K562 (cell line): ENCODE results near the gene SNRPA. TPM values are rescaled to one million over a fixed set of nuclear protein-coding genes. Genes with fewer than 3 reads are reported as not detected.

ENCODE experiments used
- ADNP ChIP-seq: fragments of 200-800 bp; sonication (Bioruptor generic); IDR thresholded peaks from 2 replicates; pipeline ENCODE4 v1.6.1; 2016; ENCODE audit warnings: missing genetic modification characterization, missing compliant biosample characterization
- DDX20 ChIP-seq: fragments of 450-650 bp; IDR thresholded peaks from 2 replicates; pipeline ENCODE4 v1.6.1; 2016; ENCODE audit warnings: missing genetic modification characterization, low read depth, mild to moderate bottlenecking, missing compliant biosample characterization, moderate library complexity
- FOXK1 ChIP-seq: sonication (generic); formaldehyde crosslinking; IDR thresholded peaks from 2 replicates; pipeline ENCODE4 v1.8.0; 2022; ENCODE audit warnings: missing genetic modification reagents, mild to moderate bottlenecking, borderline replicate concordance
- GTF2F1 ChIP-seq: IDR thresholded peaks from 2 replicates; pipeline ENCODE4 v1.6.1; 2011; ENCODE audit warnings: low read depth, low read length, improper control_type of control experiment
- HOMEZ ChIP-seq: fragments of 250-450 bp; sonication (Bioruptor Pico); IDR thresholded peaks from 2 replicates; pipeline ENCODE4 v1.4.0; 2020; ENCODE audit warnings: mild to moderate bottlenecking, moderate library complexity
- IRF2 ChIP-seq: sonication (generic); formaldehyde crosslinking; IDR thresholded peaks from 2 replicates; pipeline ENCODE4 v1.8.1; 2022; ENCODE audit warnings: mild to moderate bottlenecking, missing genetic modification reagents
- NFE2L1 ChIP-seq: fragments of 450-650 bp; IDR thresholded peaks from 2 replicates; pipeline ENCODE4 v1.6.1; 2016; ENCODE audit warnings: missing genetic modification characterization, low read depth, mild to moderate bottlenecking, missing compliant biosample characterization, moderate library complexity, borderline replicate concordance
- PHF8 ChIP-seq: fragments of 200-600 bp; sonication (generic); IDR thresholded peaks from 2 replicates; pipeline ENCODE4 v1.6.1; 2012; ENCODE audit warnings: mixed run types, mild to moderate bottlenecking, inconsistent platforms, low read length, moderate library complexity, borderline replicate concordance
- SAFB2 ChIP-seq: fragments of 200-400 bp; formaldehyde crosslinking; IDR thresholded peaks from 2 replicates; pipeline ENCODE4 v1.6.1; 2018; ENCODE audit warnings: borderline replicate concordance, low read length, low read depth, moderate library complexity; ENCODE audit not compliant: severe bottlenecking
- SUPT5H ChIP-seq: fragments of 450-650 bp; IDR thresholded peaks from 2 replicates; pipeline ENCODE4 v1.6.1; 2016
- TAF15 ChIP-seq: fragments of 200-400 bp; formaldehyde crosslinking; IDR thresholded peaks from 2 replicates; pipeline ENCODE4 v1.6.1; 2017; ENCODE audit warnings: mild to moderate bottlenecking, low read depth, low read length, moderate library complexity
- TCF7 ChIP-seq: sonication (generic); IDR thresholded peaks from 2 replicates; pipeline ENCODE4 v1.6.1; 2016; ENCODE audit warnings: antibody characterized with exemption, borderline replicate concordance
- ZFP30 ChIP-seq: fragments of 250-450 bp; sonication (Bioruptor Pico); IDR thresholded peaks from 2 replicates; pipeline ENCODE4 v1.8.0; 2022; ENCODE audit warnings: moderate library complexity, mild to moderate bottlenecking, inconsistent platforms, borderline replicate concordance
- ZNF407 ChIP-seq: fragments of 450-650 bp; IDR thresholded peaks from 2 replicates; pipeline ENCODE4 v1.6.1; 2016; ENCODE audit warnings: low read depth
- polyA plus RNA-seq, 8 experiments: library from polyadenylated mRNA; depleted of rRNA in 4 of 8; stranded (reverse) in 5 of 8; unstranded in 3 of 8; fragments of >200 nt; fragmentation: Nextera tagmentation in 2 of 8; fragmentation: Illumina TruSeq in 1 of 8; extraction: Ambion mirVana in 2 of 8; extraction: Trizol in 1 of 8; gene quantifications; 2 replicates each; pipeline versions ENCODE4 v1.2.1 to v1.2.3, GENCODE V29; 2011 to 2014; ENCODE audit warnings: inconsistent platforms in 1 of 8, missing spikeins in 1 of 8
- total RNA-seq, 7 experiments: library from RNA; depleted of rRNA in 6 of 7; stranded (reverse); fragments of >200 nt in 6 of 7; fragmentation: Illumina TruSeq in 2 of 7; extraction: Trizol in 2 of 7; gene quantifications; 2 replicates each; pipeline versions ENCODE4 v1.2.1 to v1.2.3, GENCODE V29; 2011 to 2021; ENCODE audit warnings: low replicate concordance in 1 of 7

The SNRPA gene
- total and polyA plus RNA-seq, 9 of the 15 experiments (the other 6 are each of a cell fraction or from before 2014, with no cell fraction given): 16.3 to 311 (median 193) TPM

- TF ChIP-seq ZNF407: no peak
- TF ChIP-seq IRF2 (CRISPR knock-in tag): no peak
- peak; percentile 83; the same call in 1 of the 2 replicates for TF ChIP-seq PHF8
- 0 out of 2 replicates have a peak, but pooled peaks have one; percentile 56 for TF ChIP-seq TCF7
- TF ChIP-seq TAF15: no peak
- TF ChIP-seq HOMEZ (CRISPR knock-in tag): no peak
- no peak for TF ChIP-seq GTF2F1
- TF ChIP-seq SAFB2: no peak
- no peak for TF ChIP-seq FOXK1
- TF ChIP-seq DDX20 (tag): no peak
- TF ChIP-seq NFE2L1: no peak
- TF ChIP-seq SUPT5H: peak; percentile 64; the same call in 1 of the 2 replicates
- no peak for TF ChIP-seq ZFP30
- TF ChIP-seq ADNP (tag): peak; percentile 92
Measured at GRCh38 chr19:40716482-40717324, 34.3 kb upstream of the SNRPA start, which contains the start of the genes COQ8B and ITPKC (continued).
